NCI-H2107 treated with DMSO at 0.1 percent for 48 hours (cell line): ENCODE measurements around the gene UGT3A1.
"Not testable (repeated sequence)": the region's sequence is repeated elsewhere in the genome, so short reads cannot be mapped to it uniquely, and the experiment has no call there.

ENCODE experiments used
- DNase-seq: peaks from one replicate; lab custom pipeline; 2025; ENCODE audit not compliant: unreplicated experiment; lab: John Stamatoyannopoulos, UW

UGT3A1 gene

DNA sequence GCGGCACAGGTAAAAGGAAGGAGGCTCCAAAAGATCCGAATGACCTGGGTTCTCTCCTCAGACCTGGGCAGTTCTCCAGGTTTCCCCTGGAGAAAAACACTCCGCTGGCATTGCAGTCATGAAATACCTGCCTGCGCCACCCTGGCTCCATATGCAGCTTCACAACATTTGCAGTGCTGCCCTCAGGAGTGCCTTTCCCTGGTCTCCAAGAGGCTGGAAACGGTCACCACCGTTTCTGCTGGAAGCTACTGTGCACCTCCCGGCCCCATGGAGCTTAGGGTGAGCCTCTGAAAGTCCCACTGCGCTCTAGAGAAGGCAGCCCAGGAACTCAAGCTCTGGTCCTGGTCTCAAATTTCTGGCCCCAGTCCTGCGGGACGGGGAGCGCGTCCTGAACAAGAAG, 670 bp downstream of the UGT3A1 start:
- DNase-seq, result no peak

DNA sequence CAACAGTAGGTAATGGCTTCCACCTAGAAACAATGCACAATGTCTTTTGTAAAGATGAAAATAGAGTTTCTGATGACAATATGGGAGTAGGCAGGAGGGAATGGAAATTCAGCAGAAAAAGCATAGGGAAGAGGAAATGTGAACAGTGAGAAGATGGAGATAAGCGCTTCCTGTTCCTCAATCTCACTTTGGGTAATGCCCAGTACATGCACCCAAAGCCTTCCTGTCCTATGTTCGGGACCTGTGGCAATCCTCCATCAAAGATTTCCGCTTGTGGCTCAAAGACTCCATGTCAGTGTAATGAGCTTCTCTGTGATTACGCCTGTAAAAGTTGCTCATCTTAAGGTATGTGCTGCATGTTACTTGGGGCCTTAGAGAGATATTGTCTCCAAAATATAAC, 2.7 kb downstream of the UGT3A1 start:
- DNase-seq, result no peak

- DNase-seq, result no peak
Observed at GRCh38 chr5:35987776-35988175, 3.4 kb downstream of the UGT3A1 start.

GRCh38 chr5:35979715-35980114, 11.5 kb downstream of the UGT3A1 start:
- no peak for DNase-seq

DNA sequence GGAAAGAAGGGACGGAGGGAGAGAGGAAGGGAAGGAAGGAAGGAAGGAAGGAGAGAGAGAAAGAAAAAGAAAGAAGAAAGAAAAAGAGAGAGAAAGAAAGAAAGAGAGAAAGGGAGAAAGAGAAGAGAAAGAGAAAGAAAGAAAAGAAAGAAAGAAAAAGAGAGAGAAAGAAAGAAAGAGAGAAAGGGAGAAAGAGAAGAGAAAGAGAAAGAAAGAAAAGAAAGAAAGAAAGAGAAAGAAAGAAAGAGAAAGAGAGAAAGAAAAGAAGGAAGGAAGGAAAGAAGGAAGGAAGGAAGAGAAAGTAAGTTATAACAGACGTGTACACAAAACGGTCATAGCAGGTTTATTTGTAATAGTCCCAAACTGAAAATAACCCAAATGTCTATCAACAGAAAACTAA, 14.3 kb downstream of the UGT3A1 start:
- not testable (repeated sequence) for DNase-seq

DNA sequence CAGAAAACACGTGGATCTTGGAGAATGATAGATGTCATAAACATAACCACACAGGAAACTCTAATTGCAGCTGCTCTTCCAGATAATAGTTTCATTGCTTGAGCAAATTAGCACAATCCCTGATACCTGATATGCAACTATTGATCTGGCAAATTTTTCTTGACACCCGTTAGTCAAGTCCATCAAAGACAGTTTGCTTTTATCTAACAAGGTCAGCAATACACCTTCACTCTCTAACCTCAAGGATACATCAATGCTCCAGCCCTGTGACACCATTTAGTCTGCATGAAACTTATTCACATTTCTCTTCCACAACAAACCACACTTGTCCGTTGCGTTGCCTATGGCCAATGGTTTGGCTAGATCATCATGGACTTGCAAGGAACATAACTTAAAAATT, 16.6 kb downstream of the UGT3A1 start:
- DNase-seq, result no peak

DNA sequence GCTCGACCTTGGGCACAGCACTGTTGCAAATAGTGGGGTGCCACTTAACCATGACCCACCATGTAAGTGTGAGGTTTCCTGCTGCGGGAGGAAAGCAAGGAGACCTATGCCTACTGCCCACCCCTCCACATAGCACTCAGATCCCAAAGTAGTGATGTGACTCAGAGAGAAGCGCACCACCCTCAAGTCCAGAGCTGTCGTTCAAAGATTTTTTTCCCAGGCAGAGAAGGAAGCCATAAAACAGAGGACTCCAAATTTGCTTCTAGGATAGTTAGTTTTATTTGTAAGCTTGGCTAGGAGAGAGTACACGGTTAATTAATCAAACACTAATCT, 19.3 kb downstream of the UGT3A1 start:
- no peak for DNase-seq

GRCh38 chr5:35971186-35971877, 19.9 kb downstream of the UGT3A1 start:
- DNase-seq, result no peak

DNA sequence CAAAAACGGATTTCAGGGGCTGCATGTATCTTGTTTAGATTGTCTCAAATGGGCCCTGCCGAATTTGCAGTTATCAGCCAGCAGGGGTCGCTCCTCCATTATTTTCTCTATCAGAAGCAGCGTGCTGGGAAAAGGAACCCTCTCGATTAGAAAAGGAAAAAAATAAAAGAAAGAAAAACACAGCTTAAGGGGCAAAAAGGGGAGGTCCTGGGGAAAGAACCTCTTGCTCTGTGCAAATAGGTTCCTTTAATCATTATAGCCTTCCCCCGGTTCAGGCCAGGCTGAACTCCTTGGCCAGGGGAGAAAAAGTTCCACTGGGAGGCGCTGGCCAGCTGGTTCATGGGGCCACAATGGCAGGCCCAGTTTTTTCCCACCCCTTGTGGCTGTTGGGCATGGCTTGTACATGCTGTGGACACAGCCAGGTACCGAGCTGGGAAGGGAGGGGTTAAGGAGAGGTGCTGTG, 27.8 kb downstream of the UGT3A1 start:
- no peak for DNase-seq

- no peak for DNase-seq
Observed at GRCh38 chr5:35960328-35960727, 30.9 kb downstream of the UGT3A1 start.

DNA sequence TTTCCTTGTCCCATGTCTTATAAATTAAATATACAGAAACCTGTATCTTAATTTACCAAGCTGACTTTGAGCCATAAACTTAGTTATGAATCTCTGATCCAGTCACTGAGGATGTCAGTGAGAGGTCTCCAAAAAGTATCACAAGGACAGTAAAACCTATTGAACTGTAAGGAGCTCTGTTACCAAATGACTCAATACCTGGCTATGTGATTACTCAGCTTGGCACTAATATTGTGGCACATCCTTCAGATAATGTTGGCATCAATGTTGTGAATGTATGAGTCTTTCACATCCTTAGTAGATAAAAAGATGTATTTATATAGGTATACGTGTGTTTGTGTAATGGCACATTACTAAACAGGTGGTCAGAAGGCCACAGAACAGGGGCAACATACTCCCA, 34.8 kb downstream of the UGT3A1 start:
- DNase-seq, result no peak

GRCh38 chr5:35954175-35954574, 37.0 kb downstream of the UGT3A1 start:
- DNase-seq, result no peak

GRCh38 chr5:35947085-35947484, 44.1 kb downstream of the UGT3A1 start:
- DNase-seq, result no peak

GRCh38 chr5:35939639-35940038, 51.6 kb downstream of the UGT3A1 start:
- DNase-seq, result no peak

DNA sequence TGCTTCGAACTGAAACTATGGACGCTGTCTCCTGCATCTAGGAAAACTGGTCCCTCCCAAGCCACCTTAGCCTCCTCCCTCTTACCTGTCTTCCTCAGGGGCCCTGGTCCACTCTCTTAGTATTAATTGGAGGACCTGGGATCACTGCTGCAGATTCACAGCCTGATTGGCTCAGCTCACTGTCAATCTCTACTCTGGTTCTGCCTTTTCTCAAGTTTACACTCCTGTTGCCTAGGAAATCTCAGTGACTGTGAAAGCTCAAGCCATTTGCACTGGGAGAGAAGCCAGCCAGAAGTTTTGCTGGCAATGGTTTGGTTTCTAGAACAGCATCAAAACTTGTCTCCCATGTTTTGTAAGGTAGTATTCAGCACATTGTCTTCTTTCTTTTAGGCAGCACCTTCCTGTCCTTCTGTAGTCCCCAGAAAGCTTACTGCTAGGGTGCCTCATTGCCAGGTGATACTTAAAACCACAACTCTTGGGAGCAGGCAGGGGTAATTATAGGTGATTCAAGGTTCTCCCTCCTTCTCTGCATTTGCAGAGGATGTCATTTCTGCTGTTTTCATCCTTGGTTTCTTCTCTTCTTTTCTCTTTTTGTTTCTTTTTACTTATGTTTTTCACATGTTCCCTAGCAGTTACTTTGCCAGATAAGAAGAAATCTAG, 52.5 kb downstream of the UGT3A1 start, which contains the start of gene CAPSL:
TSS of gene CAPSL (minus strand) at position 55 of the 660 bp plus-strand sequence. CDS start 17,502 bp downstream, outside the sequence.
- peak; percentile 34 for DNase-seq

GRCh38 chr5:35926389-35927051, 64.7 kb downstream of the UGT3A1 start:
- DNase-seq, result peak; percentile 54

DNA sequence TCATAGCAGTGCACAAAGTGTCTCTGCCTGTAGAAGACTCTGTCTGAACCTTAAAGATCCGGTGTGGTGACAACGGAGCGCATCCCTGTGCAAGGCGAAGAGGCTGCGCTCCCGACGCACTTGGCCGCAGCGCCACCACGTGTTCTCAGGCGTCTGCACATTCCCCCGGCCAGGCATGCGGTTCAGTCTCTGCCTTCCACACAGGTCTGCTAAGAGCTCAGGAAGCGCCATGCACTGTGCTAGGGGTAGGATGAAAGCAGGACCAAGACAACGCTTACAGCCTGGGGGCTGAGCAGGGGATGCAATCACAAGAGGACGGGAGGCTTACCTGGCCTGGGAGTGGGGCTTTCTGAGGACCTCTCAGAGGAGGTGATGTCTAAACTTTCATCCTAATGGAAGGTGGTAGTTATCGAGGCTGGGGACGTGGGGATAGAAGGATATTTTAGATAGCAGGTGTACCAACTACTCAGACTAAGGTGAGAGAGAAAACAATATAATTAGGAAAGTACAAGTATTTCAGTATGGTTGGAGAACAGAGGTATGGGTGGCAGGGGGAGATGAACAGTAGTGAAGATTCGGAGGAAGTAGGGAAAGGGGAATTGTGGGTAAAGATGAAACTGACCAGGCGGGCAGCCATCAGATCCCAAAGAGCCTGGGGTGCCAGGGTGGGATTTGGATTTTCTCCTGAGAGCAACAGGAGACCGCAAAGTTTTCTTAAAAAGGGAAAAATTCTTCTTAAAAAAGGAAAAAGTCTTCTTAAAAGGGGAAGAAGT, 66.1 kb downstream of the UGT3A1 start:
- DNase-seq, result peak; percentile 27

DNA sequence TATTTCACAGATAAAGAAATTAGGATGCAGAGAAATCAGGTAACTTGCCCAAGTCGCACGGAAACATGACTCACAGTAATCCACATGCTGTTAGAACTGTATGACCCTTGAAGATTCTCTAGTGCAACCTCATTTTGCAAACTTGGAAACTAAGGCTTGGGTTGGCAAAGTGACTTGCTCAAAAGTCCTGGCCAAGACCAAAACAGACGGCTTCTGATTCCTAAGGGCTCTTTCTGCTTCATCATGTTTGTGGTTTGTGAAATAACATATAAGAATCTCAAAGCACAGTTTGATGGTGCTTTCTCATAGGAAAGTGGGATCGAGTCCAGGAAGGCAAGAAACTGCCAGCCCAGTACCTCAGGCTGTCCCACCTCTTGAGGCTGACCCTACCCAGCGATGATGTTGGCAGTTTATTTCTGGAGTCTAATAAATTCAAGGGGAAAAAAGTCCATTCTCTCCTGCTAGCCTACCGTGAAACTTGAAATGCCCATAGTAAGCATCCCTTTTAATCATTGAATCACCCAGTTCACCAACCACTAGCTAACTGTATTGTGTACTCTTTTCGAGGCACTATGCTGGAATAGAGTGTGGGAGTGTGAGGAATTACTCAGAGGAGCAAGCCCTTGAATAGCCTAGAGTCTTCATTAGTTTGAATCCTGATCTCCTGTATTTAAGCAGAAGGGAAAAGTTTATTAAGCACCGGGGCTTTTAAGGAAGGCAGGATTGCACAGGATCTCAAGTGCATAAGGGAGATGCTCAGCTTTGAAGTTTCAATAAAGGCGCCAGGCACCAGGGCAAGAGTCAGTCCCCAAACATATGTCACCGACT, 66.9 kb downstream of the UGT3A1 start:
- no peak for DNase-seq

- DNase-seq, result peak; percentile 5
Observed at GRCh38 chr5:35922468-35922867, 68.7 kb downstream of the UGT3A1 start.

GRCh38 chr5:35921930-35922329, 69.3 kb downstream of the UGT3A1 start:
- DNase-seq, result no peak

DNA sequence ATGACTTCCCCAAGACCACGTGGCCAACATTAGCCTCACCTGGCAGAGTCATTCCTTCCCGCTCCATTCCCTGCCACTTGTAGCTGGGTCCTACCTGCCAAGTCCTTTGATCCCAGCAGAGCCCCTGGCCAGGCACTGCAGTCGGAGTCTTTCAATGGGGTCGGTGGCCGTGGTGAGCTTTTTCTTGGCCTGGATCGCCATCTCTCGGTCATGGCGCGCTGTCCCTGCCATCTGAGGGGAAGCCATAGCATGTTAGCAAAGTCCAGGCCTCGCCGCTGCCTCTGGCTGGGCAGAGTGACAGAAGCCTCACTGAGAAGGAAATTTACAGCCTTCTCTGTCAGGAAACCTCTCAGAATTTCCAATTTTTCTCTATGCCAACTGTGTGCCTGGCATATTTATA, 70.3 kb downstream of the UGT3A1 start:
- DNase-seq, result no peak
